ENCODE results near the gene UPF2. TPM values are rescaled to one million over a fixed set of nuclear protein-coding genes. Genes with fewer than 3 reads are reported as not detected.

The UPF2 gene
- total RNA-seq, 4 donors from 2014 or later, result 21.9 to 30.8 (median 24.5) TPM

GRCh38 chr10:11949152-11949551 is 93.5 kb downstream of the UPF2 start:
- TF ChIP-seq CTCF (IDR thresholded peaks at IDR 0.05; ENCODE audit: low read depth), result no peak

- TF ChIP-seq CTCF (IDR thresholded peaks at IDR 0.05; ENCODE audit: low read depth), result no peak
These were observed 96.0 kb downstream of the UPF2 start for GRCh38 chr10:11946652-11947051.

GRCh38 chr10:11936389-11937152 is 106.0 kb downstream of the UPF2 start:
- no peak for TF ChIP-seq CTCF (IDR thresholded peaks at IDR 0.05; ENCODE audit: low read depth)

- TF ChIP-seq CTCF (IDR thresholded peaks at IDR 0.05; ENCODE audit: low read depth), result no peak
These were observed 108.3 kb downstream of the UPF2 start for GRCh38 chr10:11934262-11934661.

GRCh38 chr10:11933577-11934223 is 108.9 kb downstream of the UPF2 start:
- TF ChIP-seq CTCF (IDR thresholded peaks at IDR 0.05; ENCODE audit: low read depth), result no peak

GRCh38 chr10:11931038-11931437 is 111.6 kb downstream of the UPF2 start:
- no peak for TF ChIP-seq CTCF (IDR thresholded peaks at IDR 0.05; ENCODE audit: low read depth)

- no peak for TF ChIP-seq CTCF (IDR thresholded peaks at IDR 0.05; ENCODE audit: low read depth)
These were observed 112.2 kb downstream of the UPF2 start for GRCh38 chr10:11930312-11930978.

Measured in subcutaneous adipose tissue (tissue), 4 donors.